Lower lobe of right lung (tissue), 2 donors: ENCODE data around the gene RRP1B. TPM values are rescaled to one million over a fixed set of nuclear protein-coding genes. Genes with fewer than 3 reads are reported as not detected.
A peak's percentile ranks its signal among the peaks of the same experiment; 100 is the strongest.

Experiments used
- ATAC-seq, 2 donors: fragments of 200-7000 bp; cut with Tn5 transposase; one replicate each; pipeline ENCODE4 v1.9.1; 2020 to 2022; ENCODE audit warnings: mild to moderate bottlenecking in 2 of 2, moderate library complexity in 2 of 2
- DNase-seq: peaks from one replicate; pipeline ENCODE4 v3.0.0-alpha.2; 2020
- H3K27ac ChIP-seq: fragments of 200-600 bp; one replicate; pipeline ENCODE4 v1.8.0; 2022
- H3K27me3 ChIP-seq: fragments of 200-600 bp; one replicate; pipeline ENCODE4 v1.8.0; 2022; ENCODE audit warnings: low read depth
- H3K36me3 ChIP-seq: fragments of 200-600 bp; one replicate; pipeline ENCODE4 v1.8.0; 2022; ENCODE audit warnings: mild to moderate bottlenecking
- H3K4me1 ChIP-seq: fragments of 200-600 bp; one replicate; pipeline ENCODE4 v1.8.0; 2022
- H3K4me3 ChIP-seq: fragments of 200-600 bp; one replicate; pipeline ENCODE4 v1.8.0; 2022; ENCODE audit warnings: mild to moderate bottlenecking
- H3K9me3 ChIP-seq: fragments of 200-600 bp; one replicate; pipeline ENCODE4 v1.8.0; 2022
- intact Hi-C: fragments of 100-400 bp; cut with DNase I; formaldehyde crosslinking; loops from one replicate; pipeline ENCODE4 v1.11.0; 2022
- total RNA-seq: library from RNA; stranded (reverse); fragmentation: NEBNext Ultra II Directional; extraction: Animal tissue kit (Norgen Biotek cat#: 25700); gene quantifications from one replicate; pipeline ENCODE4 v1.2.1, GENCODE V29; 2021
- TF ChIP-seq, protein P1 (sequence below): fragments of 200-600 bp; IDR thresholded peaks from one replicate; pipeline ENCODE4 v1.8.0; 2022; ENCODE audit warnings: antibody characterized with exemption, mild to moderate bottlenecking
- donor health status: DM: no; HTN: yes; CAD: no; lungs with severe emphysema.

Gene RRP1B
- total RNA-seq, 1 donor from 2014 or later, result 18.1 TPM

DNA sequence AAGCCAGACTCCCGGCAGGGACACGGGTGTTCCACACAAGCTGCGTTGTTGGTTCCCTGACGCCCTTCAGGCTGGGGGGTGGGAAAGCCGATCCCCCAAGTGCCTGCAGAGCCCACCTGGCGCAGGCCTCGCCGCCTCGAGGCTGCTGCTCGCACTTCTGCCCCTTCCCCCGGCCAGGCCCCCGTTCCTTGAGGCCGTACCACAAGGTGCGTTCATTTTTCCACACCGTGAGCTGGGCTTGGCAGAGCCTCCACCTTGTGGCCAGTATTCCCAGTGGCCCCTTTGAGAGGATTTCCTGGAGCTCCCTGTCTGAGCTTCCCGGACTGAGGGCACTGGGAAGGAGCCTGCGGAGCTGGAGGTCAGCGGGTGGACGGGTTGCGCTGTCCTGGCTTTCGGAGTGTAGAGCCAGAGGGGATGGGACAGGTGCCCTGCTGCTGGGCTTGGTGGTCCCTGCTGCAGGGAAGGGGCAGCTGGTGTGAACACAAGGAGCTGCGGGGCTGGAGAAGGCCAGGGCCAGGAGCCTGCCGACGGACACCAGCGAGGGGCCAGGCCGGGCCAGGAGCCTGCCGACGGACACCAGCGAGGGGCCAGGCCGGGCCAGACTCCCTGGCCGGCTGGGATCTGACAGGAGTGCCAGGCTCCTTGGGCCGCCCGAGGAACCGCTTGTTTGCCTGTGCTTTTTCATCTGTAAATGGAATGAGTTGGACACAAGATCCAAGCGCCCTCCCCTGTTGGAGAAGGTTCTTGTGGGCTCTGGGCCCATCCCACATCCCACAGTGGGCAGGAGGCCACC lies 78.0 kb downstream of the RRP1B start:
- TF ChIP-seq, protein P1, sequence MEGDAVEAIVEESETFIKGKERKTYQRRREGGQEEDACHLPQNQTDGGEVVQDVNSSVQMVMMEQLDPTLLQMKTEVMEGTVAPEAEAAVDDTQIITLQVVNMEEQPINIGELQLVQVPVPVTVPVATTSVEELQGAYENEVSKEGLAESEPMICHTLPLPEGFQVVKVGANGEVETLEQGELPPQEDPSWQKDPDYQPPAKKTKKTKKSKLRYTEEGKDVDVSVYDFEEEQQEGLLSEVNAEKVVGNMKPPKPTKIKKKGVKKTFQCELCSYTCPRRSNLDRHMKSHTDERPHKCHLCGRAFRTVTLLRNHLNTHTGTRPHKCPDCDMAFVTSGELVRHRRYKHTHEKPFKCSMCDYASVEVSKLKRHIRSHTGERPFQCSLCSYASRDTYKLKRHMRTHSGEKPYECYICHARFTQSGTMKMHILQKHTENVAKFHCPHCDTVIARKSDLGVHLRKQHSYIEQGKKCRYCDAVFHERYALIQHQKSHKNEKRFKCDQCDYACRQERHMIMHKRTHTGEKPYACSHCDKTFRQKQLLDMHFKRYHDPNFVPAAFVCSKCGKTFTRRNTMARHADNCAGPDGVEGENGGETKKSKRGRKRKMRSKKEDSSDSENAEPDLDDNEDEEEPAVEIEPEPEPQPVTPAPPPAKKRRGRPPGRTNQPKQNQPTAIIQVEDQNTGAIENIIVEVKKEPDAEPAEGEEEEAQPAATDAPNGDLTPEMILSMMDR, result no peak
- peaks cover 47% of the 10 kb centered on the region for H3K36me3 ChIP-seq
- H3K9me3 ChIP-seq, result no peaks in the 10 kb centered on the region
- no peak overlapping the region for H3K27ac ChIP-seq
- no peaks in the 10 kb centered on the region for H3K27me3 ChIP-seq
- H3K4me3 ChIP-seq, result no peak overlapping the region
- peaks cover 39% of the 10 kb centered on the region for H3K4me1 ChIP-seq
- intact Hi-C loops, result no loop called here
- DNase-seq, result no peak
- ATAC-seq, result no peak

DNA sequence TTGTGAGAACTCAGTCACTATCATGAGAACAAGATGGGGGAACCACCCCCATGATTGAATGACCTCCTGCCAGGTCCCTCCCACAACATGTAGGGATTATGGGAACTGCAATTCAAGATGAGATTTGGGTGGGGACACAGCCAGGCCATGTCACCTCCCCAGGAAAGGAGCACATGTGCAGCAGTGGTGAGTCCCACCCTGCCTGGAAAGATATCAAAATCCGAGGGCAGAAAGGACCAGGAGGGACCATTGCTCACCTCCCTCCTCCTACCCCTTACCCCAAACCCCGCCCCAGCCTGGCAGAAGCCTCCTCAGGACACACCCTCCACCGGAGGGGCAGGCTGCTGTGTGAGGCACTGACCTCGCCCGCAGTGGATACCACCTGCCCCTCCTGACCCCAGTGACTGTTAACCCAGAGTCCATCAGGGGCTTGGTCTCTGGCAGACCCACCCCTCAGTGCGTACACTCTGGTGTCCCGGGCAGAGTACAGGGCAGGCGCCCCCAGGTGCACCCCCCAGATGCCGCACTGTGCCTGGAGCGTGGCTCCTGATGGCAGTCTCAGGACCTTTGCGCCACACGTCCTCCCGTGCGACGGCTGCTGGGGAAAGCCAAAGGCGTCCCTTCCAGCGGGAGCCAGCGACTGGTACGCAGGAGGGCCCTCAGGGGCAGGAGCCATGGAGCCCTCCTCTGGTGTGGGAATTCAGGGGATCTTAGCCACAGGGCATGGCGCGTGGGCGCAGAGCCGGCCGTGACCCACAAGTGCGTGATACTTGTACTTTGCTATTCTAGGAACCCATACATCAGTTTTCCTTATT lies 80.5 kb downstream of the RRP1B start:
- Histone ChIP-seq H3K27ac (no peak overlapping the region), H3K27me3 (no peaks in the 10 kb centered on the region), H3K36me3 (peaks cover 62% of the 10 kb centered on the region), H3K4me1 (peaks cover 16% of the 10 kb centered on the region), H3K9me3 (no peaks in the 10 kb centered on the region), H3K4me3 (no peak overlapping the region)
- TF ChIP-seq, protein P1, result no peak
- intact Hi-C loops, result no loop called here
- DNase-seq (no peak), ATAC-seq (peak; percentile 9 to 11)

DNA sequence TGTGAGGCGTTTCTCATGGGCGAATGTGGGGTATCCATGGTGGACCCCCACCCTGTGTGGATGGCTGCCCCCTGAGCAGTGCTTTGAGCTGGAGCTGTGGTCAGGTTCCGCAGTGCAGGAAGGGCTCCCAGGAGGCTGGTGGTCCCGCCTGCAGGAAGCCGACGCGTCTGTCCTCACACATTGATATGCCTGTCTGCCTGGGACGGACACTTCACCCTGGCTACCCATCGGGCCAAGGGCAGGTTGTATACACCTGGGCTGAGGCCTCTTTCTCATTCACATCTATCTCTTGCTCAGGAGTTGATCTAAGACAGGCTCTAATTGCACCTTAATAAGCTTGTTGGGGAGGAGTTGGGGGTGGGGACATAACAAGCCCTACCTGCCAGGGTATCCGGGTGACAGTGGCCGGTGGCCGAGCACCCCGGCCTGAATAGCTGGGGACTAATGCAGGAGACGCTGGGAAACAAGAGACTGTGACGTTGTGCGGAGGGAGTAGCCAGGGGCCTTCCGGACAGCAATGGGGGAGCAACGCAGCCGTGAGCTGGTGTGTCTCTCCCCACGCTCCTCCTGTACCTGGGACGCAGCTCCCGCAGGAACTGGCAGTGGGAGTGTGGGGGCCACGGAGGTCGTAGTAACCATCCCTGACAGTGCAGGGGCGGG lies 81.3 kb downstream of the RRP1B start:
- H3K4me3 ChIP-seq, result no peak overlapping the region
- peaks cover 66% of the 10 kb centered on the region for H3K36me3 ChIP-seq
- no peaks in the 10 kb centered on the region for H3K27me3 ChIP-seq
- DNase-seq, result peak; percentile 69
- intact Hi-C loops, result no loop called here
- H3K4me1 ChIP-seq, result peaks cover 10% of the 10 kb centered on the region
- peak; percentile 70 to 87 for ATAC-seq
- TF ChIP-seq, protein P1, result no peak
- H3K27ac ChIP-seq, result peak overlapping the region; percentile 46
- no peaks in the 10 kb centered on the region for H3K9me3 ChIP-seq

DNA sequence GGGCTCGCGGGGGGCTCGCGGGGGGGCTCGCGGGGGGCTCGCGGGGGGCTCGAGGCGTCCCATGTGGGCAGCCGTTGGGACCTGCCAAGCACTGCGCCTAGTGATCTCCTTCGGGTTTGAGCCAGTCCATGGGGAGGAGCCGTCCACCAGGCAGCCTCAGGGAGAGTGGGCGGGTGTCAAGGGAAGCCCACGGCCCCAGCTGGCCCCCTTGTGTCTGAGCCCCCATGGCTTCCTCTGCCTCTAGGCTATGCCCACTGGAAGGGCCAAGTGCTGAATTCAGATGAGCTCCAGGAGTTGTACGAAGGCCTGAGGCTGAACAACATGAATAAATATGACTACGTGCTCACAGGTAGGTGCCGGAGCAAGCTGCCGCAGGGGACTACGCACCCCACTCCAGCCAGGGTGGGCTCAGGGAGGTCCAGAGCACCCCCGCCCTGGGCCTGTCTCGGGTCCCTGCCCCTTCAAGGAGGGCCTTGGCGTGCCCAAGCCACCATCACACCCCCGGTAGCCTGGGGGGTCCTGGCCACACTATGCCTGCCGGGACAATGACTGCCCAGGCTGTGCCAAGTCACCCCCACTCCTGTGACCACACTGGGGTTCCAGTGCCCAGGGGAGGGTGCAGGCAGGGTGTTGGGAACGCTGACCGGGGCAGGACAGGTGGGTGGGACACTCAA lies 82.2 kb downstream of the RRP1B start:
- TF ChIP-seq, protein P1, result no peak
- intact Hi-C loops, result no loop called here
- Histone ChIP-seq H3K9me3 (no peaks in the 10 kb centered on the region), H3K4me3 (no peak overlapping the region), H3K27me3 (no peaks in the 10 kb centered on the region), H3K36me3 (peaks cover 68% of the 10 kb centered on the region), H3K27ac (no peak overlapping the region), H3K4me1 (peaks cover 10% of the 10 kb centered on the region)
- ATAC-seq (no peak), DNase-seq (no peak)

DNA sequence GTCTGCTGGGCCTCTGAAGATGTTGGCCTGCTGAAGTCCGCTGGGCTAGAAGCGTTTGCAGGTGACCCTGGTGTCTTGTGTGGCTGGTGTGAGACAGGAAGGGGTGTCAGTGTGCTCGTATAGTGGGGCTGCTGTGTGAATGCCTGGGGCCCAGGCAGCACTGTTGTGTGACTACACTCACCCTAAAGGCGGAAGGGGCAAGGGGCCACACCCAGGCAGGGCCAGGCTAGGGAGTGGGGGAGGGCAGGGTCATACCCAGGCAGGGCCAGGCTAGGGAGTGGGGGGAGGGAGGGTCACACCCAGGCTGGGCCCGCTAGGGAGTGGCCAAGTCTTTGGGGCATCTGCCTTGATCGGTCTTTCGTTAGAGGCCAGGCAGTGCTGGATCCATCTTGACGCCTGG lies 84.6 kb downstream of the RRP1B start:
- Histone ChIP-seq H3K4me3 (no peak overlapping the region), H3K27me3 (no peaks in the 10 kb centered on the region), H3K9me3 (no peaks in the 10 kb centered on the region), H3K4me1 (peaks cover 10% of the 10 kb centered on the region), H3K36me3 (peaks cover 75% of the 10 kb centered on the region), H3K27ac (no peak overlapping the region)
- ATAC-seq, result peak in 1 of 2 donors; percentile 45
- no peak for DNase-seq
- TF ChIP-seq, protein P1, result no peak
- intact Hi-C loops, result no loop called here
